ENCODE measurements around the gene CABLES2.

GRCh38 chr20:62448038-62448437 is 41.0 kb upstream of the CABLES2 start:
- TF ChIP-seq HMG20A (CRISPR knock-in tag; conservative IDR thresholded peaks at IDR 0.05) (no peak), TFAP4 (CRISPR knock-in tag; IDR thresholded peaks at IDR 0.05; ENCODE audit: borderline replicate concordance) (no peak), ZNF140 (CRISPR knock-in tag; IDR thresholded peaks at IDR 0.05) (no peak), ZBTB7A (IDR thresholded peaks at IDR 0.05; ENCODE audit: borderline replicate concordance, control insufficient read depth, low read depth, low read length) (no peak), CTCF (IDR thresholded peaks at IDR 0.05 in 2 of 3, conservative IDR thresholded peaks at IDR 0.05 in 1 of 3; ENCODE audit: insufficient read depth in 2 of 3, low read depth in 1 of 3, low read length in 3 of 3) (no peak), ADNP (tag; IDR thresholded peaks at IDR 0.05) (no peak), ZNF12 (CRISPR knock-in tag; IDR thresholded peaks at IDR 0.05) (no peak), GABPA (tag; conservative IDR thresholded peaks at IDR 0.05; ENCODE audit: low read depth) (no peak), SMC3 (conservative IDR thresholded peaks at IDR 0.05; ENCODE audit: insufficient read depth, low read depth, low read length) (no peak)
- TF ChIP-seq, protein P1, sequence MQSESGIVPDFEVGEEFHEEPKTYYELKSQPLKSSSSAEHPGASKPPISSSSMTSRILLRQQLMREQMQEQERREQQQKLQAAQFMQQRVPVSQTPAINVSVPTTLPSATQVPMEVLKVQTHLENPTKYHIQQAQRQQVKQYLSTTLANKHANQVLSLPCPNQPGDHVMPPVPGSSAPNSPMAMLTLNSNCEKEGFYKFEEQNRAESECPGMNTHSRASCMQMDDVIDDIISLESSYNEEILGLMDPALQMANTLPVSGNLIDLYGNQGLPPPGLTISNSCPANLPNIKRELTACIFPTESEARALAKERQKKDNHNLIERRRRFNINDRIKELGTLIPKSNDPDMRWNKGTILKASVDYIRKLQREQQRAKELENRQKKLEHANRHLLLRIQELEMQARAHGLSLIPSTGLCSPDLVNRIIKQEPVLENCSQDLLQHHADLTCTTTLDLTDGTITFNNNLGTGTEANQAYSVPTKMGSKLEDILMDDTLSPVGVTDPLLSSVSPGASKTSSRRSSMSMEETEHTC (IDR thresholded peaks at IDR 0.05): no peak

Data from K562 (cell line).